ENCODE measurements around the gene KRT72.

KRT72 gene

GRCh38 chr12:52539083-52539820 is 62.0 kb downstream of the KRT72 start:
- DNase-seq: no peak

DNA sequence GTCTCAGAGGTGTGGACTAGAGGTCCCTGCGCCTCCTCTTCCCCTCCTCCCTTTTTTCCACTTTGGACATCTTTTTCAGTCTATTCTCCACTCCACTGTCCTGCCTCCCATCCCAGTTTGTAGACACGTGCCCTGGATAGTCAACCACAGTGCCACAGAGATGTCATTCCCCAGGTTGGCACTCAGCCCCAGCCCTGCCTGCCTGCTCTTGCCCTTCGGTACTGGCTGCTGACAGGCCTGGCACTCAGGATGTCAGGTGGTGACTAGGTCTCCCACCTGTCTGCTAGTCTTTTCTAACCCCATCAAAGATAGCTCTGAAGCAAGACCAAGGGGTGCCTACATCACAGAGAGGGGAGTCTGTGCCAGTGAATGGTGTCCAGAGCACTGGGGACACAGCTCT is 64.2 kb downstream of the KRT72 start:
- no peak for DNase-seq

All from activated CD8-positive, alpha-beta memory T cell treated with anti-CD3 and anti-CD28 coated beads, Interleukin-2, amount 50 U/mL, for 4 hours (primary cell).